Activated CD4-positive, CD25-positive, alpha-beta regulatory T cell treated with anti-CD3 and anti-CD28 coated beads, Interleukin-2, amount 50 U/mL, for 72 hours (primary cell): ENCODE results near the gene TK2.

Experiments
- DNase-seq: peaks from one replicate; pipeline ENCODE4 v3.0.0; 2021

Gene TK2

DNA sequence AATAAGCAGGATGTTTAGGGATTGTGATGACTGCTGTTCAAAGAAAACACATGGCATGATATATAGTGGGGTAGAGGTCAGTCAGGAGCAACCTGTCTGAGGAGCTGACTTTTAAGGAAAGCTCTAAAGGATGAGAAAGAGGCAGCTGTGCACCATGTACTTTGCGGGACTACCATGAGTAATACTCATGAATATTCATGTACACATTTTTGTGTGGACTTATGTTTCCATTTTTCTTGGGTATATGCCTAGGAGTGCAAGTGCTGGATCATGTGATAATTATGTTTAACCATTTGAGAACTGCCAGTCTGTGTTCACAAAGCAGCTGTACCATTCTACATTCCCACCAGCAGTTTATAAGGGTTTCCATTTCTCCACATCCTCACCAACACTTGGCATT, 87.0 kb downstream of the TK2 start:
- no peak for DNase-seq

DNA sequence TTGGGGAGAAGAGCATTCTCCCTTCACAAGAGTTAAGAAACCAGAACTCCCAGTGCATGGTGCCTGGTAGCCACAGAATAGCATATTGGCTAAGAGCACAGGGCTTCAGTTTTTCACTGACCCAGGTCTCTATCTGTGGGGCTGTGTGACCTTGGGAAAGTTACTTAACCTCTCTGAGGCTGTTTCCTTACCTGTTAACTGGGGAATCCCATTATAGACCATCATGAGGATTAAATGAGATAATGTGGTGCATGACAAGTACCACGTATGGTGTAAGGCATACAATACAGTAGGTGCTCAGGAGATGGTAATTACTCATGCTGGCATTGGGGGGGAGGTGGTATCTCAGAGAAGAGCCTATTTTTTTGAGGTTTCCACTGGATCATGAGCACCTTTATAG, 89.2 kb downstream of the TK2 start:
- DNase-seq: no peak

DNA sequence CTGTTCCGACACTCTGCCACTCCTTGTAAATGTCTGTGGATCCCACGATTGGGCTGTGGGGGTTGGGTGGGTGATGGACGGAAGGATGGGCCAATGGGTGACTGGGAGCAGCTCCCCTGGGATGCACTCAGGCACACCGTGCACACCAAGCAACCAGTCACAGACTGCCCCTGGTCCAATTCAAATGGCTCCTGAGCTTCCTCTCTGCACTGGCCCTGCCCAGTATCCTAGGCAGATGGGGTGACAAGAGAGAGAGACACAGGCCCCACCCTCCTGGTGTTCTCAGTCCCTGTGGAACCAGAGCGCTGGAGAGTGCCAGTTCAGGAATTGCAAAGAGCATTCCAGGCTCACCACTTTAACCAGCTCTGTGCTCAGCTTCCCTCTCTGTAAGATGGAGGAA, 90.0 kb downstream of the TK2 start:
- DNase-seq: no peak

DNA sequence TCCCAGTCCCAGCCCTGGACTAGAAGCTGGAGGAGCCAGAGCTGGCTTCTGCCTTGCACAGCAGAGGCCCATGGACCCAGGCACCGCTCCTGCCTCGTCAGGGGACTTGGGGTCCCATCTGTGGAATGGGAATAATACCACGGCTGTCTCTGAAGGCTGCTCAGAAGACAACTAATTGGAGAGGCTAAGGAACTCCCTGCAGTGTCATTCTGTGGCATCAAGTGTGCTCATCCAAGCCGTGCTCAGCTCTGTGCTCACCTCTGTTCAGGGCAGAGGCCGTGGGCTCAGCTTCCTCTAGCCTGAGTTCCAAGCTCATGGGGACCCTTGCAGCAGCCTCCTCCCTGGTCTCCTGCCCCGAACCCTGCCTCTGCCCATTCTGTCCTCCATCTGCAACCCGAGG, 91.1 kb downstream of the TK2 start:
- no peak for DNase-seq

DNA sequence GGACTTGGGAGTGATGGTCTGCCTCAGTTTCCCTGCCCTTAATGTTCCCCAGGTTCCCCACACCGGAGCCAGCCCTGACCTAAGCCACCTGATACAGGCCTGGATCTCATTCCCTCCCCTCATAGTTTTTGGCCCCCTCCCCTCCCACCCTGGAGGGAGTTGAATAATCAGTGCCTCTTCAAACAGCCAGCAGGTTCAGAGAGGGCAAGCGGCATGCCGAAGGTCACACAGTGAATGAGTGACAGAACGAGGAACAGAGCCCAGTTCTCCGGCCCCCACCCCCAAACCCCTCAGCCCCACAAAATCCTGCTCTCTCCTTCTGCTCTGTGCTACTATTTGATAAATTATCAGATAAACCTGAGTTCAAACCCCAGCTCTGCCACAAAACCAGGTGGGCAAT, 91.6 kb downstream of the TK2 start:
- no peak for DNase-seq
